CD4-positive, alpha-beta memory T cell (primary cell): ENCODE measurements around the gene RAB27B. TPM values are rescaled to one million over a fixed set of nuclear protein-coding genes. Genes with fewer than 3 reads are reported as not detected.

ENCODE experiments used
- CTCF ChIA-PET: fragments of 350-600 bp; sonication (Branson Sonifier 250); formaldehyde crosslinking; loops from one replicate; lab custom pipeline; 2021; ENCODE audit warnings: inconsistent platforms; ENCODE audit not compliant: partially characterized antibody; lab: Charles Lee
- POLR2A ChIA-PET: fragments of 350-600 bp; sonication (Branson Sonifier 250); formaldehyde crosslinking; loops from one replicate; lab custom pipeline; 2021; ENCODE audit not compliant: partially characterized antibody; lab: Charles Lee
- DNase-seq, 5 donors: peaks; one replicate each; pipeline versions ENCODE4 v3.0.0 to v3.0.0-alpha.2; 2020 to 2022; ENCODE audit warnings: mixed read lengths in 1 of 5
- H3K27ac ChIP-seq: one replicate; pipeline ENCODE4 v1.7.0; 2013; ENCODE audit warnings: low read depth, low read length
- H3K27me3 ChIP-seq: 2 replicates; pipeline ENCODE4 v1.7.0; 2013; ENCODE audit warnings: mild to moderate bottlenecking, low read length, moderate library complexity; ENCODE audit not compliant: insufficient read depth
- H3K36me3 ChIP-seq: 2 replicates; pipeline ENCODE4 v1.7.0; 2013; ENCODE audit warnings: mild to moderate bottlenecking, low read length, moderate library complexity; ENCODE audit not compliant: insufficient read depth
- H3K4me1 ChIP-seq: 2 replicates; pipeline ENCODE4 v1.7.0; 2013; ENCODE audit warnings: mild to moderate bottlenecking, low read length, moderate library complexity; ENCODE audit not compliant: insufficient read depth
- H3K4me3 ChIP-seq, 2 donors: one replicate each; pipeline ENCODE4 v1.7.0; 2013; ENCODE audit warnings: low read length in 2 of 2, mild to moderate bottlenecking in 1 of 2
- H3K9me3 ChIP-seq, 2 donors: one replicate each; pipeline ENCODE4 v1.7.0; 2013; ENCODE audit warnings: low read length in 2 of 2, control low read depth in 1 of 2; ENCODE audit not compliant: control insufficient read depth in 1 of 2
- H3K27ac Mint-ChIP-seq, 7 donors: one replicate each; pipeline ENCODE4 v1.8.0; 2020 to 2021; ENCODE audit warnings: mixed read lengths in 7 of 7, mild to moderate bottlenecking in 6 of 7, inconsistent platforms in 3 of 7, moderate library complexity in 3 of 7
- H3K27me3 Mint-ChIP-seq, 2 donors: one replicate each; pipeline ENCODE4 v1.8.0; 2020 to 2021; ENCODE audit warnings: mixed read lengths in 2 of 2
- H3K36me3 Mint-ChIP-seq, 2 donors: one replicate each; pipeline ENCODE4 v1.8.0; 2020 to 2021; ENCODE audit warnings: mixed read lengths in 2 of 2, inconsistent platforms in 1 of 2, mild to moderate bottlenecking in 1 of 2
- H3K4me1 Mint-ChIP-seq, 4 donors: one replicate each; pipeline ENCODE4 v1.8.0; 2020 to 2021; ENCODE audit warnings: mixed read lengths in 4 of 4, mild to moderate bottlenecking in 1 of 4
- H3K4me3 Mint-ChIP-seq, 8 donors: one replicate each; pipeline ENCODE4 v1.8.0; 2020 to 2021; ENCODE audit warnings: mixed read lengths in 8 of 8, mild to moderate bottlenecking in 7 of 8, moderate library complexity in 6 of 8, inconsistent platforms in 3 of 8
- H3K9me3 Mint-ChIP-seq, 8 donors: one replicate each; pipeline ENCODE4 v1.8.0; 2020 to 2021; ENCODE audit warnings: mixed read lengths in 8 of 8, mild to moderate bottlenecking in 5 of 8, inconsistent platforms in 3 of 8, moderate library complexity in 1 of 8
- intact Hi-C: fragments of 100-400 bp; cut with micrococcal nuclease; formaldehyde crosslinking; loops from one replicate; pipeline ENCODE4 v1.15.1; 2023
- polyA plus RNA-seq, 2 donors: library from polyadenylated mRNA; unstranded; fragments of 300-500 nt; fragmentation: Illumina TruSeq; gene quantifications; one replicate each; pipeline ENCODE4 v1.2.3, GENCODE V29; 2021
- total RNA-seq, 2 experiments: library from RNA; stranded (reverse); gene quantifications; one replicate each; pipeline ENCODE4 v1.2.3, GENCODE V29; 2021

RAB27B gene
- total and polyA plus RNA-seq, 4 experiments from 2014 or later, result 1.0 to 3.1 (median 1.6) TPM

DNA sequence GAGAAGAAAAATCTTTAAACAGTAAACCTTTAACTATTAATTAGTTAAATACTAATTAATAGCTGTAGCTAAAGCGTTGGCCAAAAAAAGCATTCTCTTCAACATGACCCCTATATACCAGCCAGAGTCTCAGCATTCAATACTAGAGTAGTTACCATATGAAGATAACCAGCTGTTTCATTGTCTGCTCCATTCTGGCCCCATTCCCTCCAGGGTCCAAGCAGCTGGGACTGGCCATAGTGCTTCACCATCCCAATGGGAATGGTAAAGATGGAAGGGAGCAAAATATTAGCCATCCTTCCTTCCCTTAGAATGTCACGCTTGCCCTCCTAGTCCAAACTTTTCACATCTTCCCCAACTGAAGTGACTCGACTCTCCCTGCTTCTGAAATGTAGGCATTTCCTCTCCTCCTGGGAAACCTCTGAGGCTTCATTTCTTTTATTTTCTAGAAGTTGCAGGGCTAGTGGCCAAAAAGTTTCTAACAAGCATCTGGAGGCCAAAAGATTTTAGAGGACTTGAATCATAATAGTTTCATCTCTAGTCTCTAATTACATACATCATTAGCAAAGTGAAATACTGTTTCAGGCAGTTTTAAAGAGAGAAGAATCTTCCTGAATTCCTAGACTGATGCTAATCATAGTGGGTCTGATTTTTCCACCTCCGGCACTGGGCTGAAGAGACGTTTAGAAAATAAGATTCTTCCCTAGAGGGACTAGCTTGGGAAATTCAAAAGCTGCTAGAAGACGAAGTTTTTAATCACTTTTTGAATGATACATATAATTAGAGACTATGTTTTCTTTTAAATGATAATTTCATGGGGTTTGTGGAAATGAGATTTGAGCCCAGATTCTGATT is 78.3 kb downstream of the RAB27B start:
- no peak overlapping the region for H3K27ac Mint-ChIP-seq
- no peaks in the 10 kb centered on the region for H3K36me3 Mint-ChIP-seq
- no peaks in the 10 kb centered on the region for H3K9me3 Mint-ChIP-seq
- DNase-seq, result no peak
- POLR2A ChIA-PET, result no interaction called here
- no peaks in the 10 kb centered on the region for H3K27me3 ChIP-seq
- H3K4me1 ChIP-seq, result no peaks in the 10 kb centered on the region
- H3K4me1 Mint-ChIP-seq, result no peaks in the 10 kb centered on the region
- peaks cover 0 to 6% of the 10 kb centered on the region in 2 donors for H3K27me3 Mint-ChIP-seq
- intact Hi-C loops, result no loop called here
- no peak overlapping the region for H3K4me3 Mint-ChIP-seq
- no peaks in the 10 kb centered on the region for H3K9me3 ChIP-seq
- CTCF ChIA-PET, result no interaction called here
- no peak overlapping the region for H3K27ac ChIP-seq
- no peak overlapping the region for H3K4me3 ChIP-seq
- no peaks in the 10 kb centered on the region for H3K36me3 ChIP-seq

DNA sequence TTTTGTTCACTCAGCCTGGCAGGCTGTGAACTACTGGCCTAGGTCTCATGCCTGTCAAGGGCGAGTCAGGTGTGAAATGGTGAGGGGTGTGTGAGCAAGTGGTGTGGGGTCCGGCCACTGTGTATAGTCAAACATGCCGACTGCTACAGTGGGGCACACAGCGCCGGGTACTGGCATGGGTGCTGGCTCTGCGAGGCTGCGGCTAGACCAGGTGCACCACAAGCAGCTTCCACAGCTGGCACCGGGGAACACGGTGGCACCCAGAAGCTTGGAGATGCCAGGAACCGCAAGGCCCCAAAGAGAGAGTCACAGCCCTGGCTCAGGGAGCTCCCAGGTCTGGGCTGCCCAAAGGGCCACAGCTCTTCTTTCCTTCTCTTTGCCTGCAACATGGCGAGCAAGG is 81.3 kb downstream of the RAB27B start:
- Histone ChIP-seq H3K27ac (no peak overlapping the region), H3K4me3 (no peak overlapping the region), H3K9me3 (no peaks in the 10 kb centered on the region), H3K4me1 (no peaks in the 10 kb centered on the region), H3K27me3 (no peaks in the 10 kb centered on the region), H3K36me3 (no peaks in the 10 kb centered on the region)
- intact Hi-C loops, result no loop called here
- no peak for DNase-seq
- Mint-ChIP-seq H3K36me3 (no peaks in the 10 kb centered on the region), H3K27ac (no peak overlapping the region), H3K27me3 (peaks cover 0 to 4% of the 10 kb centered on the region in 2 donors), H3K9me3 (no peaks in the 10 kb centered on the region), H3K4me3 (no peak overlapping the region), H3K4me1 (no peaks in the 10 kb centered on the region)
- POLR2A ChIA-PET, result no interaction called here
- CTCF ChIA-PET, result no interaction called here

DNA sequence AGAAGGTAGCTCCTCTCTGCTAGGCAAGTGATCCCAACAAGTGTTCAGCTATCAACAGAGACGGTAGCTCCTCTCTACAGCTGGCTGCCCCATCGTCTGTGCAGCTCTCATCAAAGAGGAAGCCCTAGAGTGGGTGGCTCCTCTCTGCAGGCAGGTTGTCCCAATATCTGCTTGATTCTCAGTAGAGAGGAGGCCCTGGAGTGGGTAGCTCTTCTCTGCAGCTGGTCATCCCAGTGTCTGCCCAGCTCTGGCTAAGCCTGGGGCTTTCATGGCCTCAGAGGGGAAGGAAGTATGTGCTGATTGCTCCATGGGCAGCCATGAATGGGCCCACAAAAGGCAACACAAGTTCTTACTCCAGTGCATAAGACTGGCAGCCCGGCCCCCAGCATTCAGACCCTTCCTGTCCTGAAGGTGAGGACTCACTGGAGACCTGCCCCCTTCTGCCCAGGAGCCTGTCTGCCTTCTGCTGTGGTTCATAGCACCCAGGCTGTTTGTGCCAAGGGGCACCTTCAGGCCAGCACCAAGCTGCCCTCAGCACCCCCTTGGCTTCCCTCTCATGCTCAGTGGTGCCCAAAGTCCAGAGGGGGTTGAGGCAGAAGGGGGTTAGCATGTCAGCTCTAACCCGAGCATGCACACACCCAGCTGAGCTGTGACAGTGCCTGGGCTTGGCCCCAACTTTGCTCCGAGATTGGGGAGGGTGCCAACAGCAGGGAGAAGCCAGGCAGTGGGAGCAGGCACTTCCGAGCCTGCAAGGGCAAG is 82.1 kb downstream of the RAB27B start:
- H3K27ac Mint-ChIP-seq, result no peak overlapping the region

DNA sequence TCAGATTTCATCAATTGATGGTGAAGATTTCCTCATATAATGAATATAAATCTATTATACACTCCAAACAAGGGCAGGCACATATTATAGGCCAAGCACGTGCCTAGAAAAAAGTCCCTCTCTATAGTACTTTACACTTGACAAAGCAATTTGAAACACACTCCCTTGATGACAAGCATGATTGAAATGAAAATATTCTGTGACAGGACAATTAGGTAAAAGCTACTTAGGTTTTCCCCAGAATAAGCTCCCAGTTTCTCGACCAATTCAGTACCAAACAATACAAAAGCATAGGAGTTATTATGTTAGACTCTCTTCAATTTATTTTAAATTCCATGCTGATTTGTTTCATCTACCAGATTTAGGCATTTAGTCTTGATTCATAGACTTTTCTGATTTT is 83.3 kb downstream of the RAB27B start:
- no peaks in the 10 kb centered on the region for H3K9me3 ChIP-seq
- H3K36me3 ChIP-seq, result no peaks in the 10 kb centered on the region
- no peak overlapping the region for H3K27ac Mint-ChIP-seq
- no peaks in the 10 kb centered on the region for H3K36me3 Mint-ChIP-seq
- no peaks in the 10 kb centered on the region for H3K27me3 ChIP-seq
- no peak for DNase-seq
- no peaks in the 10 kb centered on the region for H3K4me1 ChIP-seq
- no peak overlapping the region for H3K27ac ChIP-seq
- no peak overlapping the region for H3K4me3 Mint-ChIP-seq
- no peaks in the 10 kb centered on the region for H3K9me3 Mint-ChIP-seq
- H3K4me3 ChIP-seq, result no peak overlapping the region
- POLR2A ChIA-PET, result no interaction called here
- peaks cover 0 to 4% of the 10 kb centered on the region in 2 donors for H3K27me3 Mint-ChIP-seq
- CTCF ChIA-PET, result no interaction called here
- no peaks in the 10 kb centered on the region for H3K4me1 Mint-ChIP-seq
- intact Hi-C loops, result no loop called here

More for the DNA sequence above, 82.1 kb downstream of the RAB27B start:
- peaks cover 0 to 4% of the 10 kb centered on the region in 2 donors for H3K27me3 Mint-ChIP-seq
- Histone ChIP-seq H3K4me3 (no peak overlapping the region), H3K36me3 (no peaks in the 10 kb centered on the region), H3K27me3 (no peaks in the 10 kb centered on the region), H3K27ac (no peak overlapping the region), H3K4me1 (no peaks in the 10 kb centered on the region), H3K9me3 (no peaks in the 10 kb centered on the region)
- POLR2A ChIA-PET, result no interaction called here
- intact Hi-C loops, result no loop called here
- H3K9me3 Mint-ChIP-seq, result no peaks in the 10 kb centered on the region
- H3K4me3 Mint-ChIP-seq, result no peak overlapping the region
- H3K4me1 Mint-ChIP-seq, result no peaks in the 10 kb centered on the region
- DNase-seq, result no peak
- CTCF ChIA-PET, result no interaction called here
- no peaks in the 10 kb centered on the region for H3K36me3 Mint-ChIP-seq

DNA sequence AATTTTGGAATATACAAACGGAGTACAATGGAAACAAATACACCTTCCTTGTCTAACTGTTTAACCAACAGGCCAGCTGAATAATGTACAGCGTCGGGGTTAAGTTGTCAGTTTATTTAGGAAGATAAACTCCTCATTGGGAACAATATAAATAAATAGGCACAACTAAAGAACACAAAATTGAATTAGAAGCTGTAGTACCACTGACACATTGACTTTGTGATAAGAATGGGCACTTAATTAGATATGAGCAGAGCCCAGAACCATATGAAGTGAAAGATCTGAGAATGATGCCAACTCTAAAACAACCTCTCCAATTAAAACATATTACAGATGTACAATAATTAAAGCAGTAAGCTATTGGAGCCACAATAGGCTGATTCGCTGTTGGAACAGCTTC is 86.5 kb downstream of the RAB27B start:
- no peaks in the 10 kb centered on the region for H3K9me3 Mint-ChIP-seq
- no peaks in the 10 kb centered on the region for H3K36me3 Mint-ChIP-seq
- POLR2A ChIA-PET, result no interaction called here
- no peak overlapping the region for H3K27ac Mint-ChIP-seq
- no peaks in the 10 kb centered on the region for H3K27me3 ChIP-seq
- H3K36me3 ChIP-seq, result no peaks in the 10 kb centered on the region
- no peak overlapping the region for H3K4me3 Mint-ChIP-seq
- H3K4me1 Mint-ChIP-seq, result no peaks in the 10 kb centered on the region
- H3K27me3 Mint-ChIP-seq, result peaks cover 0 to 3% of the 10 kb centered on the region in 2 donors
- CTCF ChIA-PET, result no interaction called here
- no peak overlapping the region for H3K4me3 ChIP-seq
- H3K27ac ChIP-seq, result no peak overlapping the region
- intact Hi-C loops, result no loop called here
- no peaks in the 10 kb centered on the region for H3K4me1 ChIP-seq
- no peak for DNase-seq
- no peaks in the 10 kb centered on the region for H3K9me3 ChIP-seq

DNA sequence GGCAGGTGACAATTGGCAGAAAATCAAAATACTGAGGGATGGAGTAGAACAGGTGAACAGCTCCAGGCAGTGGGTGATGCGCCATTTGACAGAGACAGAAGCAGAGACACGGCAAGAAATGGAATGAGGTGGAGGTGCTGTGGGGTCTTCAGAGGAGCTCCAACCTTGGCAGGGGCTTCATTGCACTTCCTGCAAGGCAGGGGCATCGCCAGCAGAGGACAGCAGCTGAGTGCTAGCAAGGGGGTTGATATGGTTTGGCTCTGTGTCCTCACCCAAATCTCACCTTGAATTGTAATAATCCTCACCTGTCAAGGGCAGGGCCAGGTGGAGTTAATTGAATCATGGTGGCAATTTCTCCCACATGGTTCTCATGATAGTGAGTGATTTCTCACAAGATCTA is 88.2 kb downstream of the RAB27B start:
- no peak for DNase-seq
- no peaks in the 10 kb centered on the region for H3K4me1 ChIP-seq
- ChIA-PET POLR2A (no interaction called here), CTCF (no interaction called here)
- no peaks in the 10 kb centered on the region for H3K36me3 ChIP-seq
- no peaks in the 10 kb centered on the region for H3K36me3 Mint-ChIP-seq
- no peaks in the 10 kb centered on the region for H3K4me1 Mint-ChIP-seq
- H3K27ac Mint-ChIP-seq, result no peak overlapping the region
- no peak overlapping the region for H3K27ac ChIP-seq
- peaks cover 0 to 3% of the 10 kb centered on the region in 2 donors for H3K27me3 Mint-ChIP-seq
- H3K9me3 Mint-ChIP-seq, result no peaks in the 10 kb centered on the region
- no peak overlapping the region for H3K4me3 ChIP-seq
- no peaks in the 10 kb centered on the region for H3K9me3 ChIP-seq
- H3K4me3 Mint-ChIP-seq, result no peak overlapping the region
- intact Hi-C loops, result no loop called here
- no peaks in the 10 kb centered on the region for H3K27me3 ChIP-seq

DNA sequence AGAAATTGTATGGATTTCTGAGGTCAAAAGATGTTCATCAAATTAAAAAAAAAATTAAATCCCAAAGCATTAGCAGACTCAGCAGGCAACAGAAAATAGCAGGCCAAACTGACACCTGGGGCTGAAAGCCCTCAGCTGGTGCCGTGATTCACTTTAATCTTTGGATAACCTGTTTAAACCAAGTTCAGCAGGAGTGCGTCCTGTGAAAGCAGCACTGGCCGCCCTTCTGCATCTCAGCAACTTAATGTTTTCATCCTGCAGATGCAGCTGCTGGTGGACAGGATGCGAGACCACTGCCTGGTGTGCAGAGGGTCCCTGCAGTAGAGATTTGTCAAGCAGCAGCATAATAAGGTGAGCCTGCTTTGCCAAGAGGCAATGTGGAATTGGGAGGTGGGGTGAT is 89.8 kb downstream of the RAB27B start:
- Histone ChIP-seq H3K36me3 (no peaks in the 10 kb centered on the region), H3K4me3 (no peak overlapping the region), H3K27me3 (no peaks in the 10 kb centered on the region), H3K27ac (no peak overlapping the region), H3K4me1 (no peaks in the 10 kb centered on the region), H3K9me3 (no peaks in the 10 kb centered on the region)
- intact Hi-C loops, result no loop called here
- peaks cover 0 to 2% (median 0%) of the 10 kb centered on the region in 4 donors for H3K4me1 Mint-ChIP-seq
- no peaks in the 10 kb centered on the region for H3K9me3 Mint-ChIP-seq
- no peak for DNase-seq
- no peak overlapping the region for H3K4me3 Mint-ChIP-seq
- peaks cover 0 to 3% of the 10 kb centered on the region in 2 donors for H3K27me3 Mint-ChIP-seq
- H3K36me3 Mint-ChIP-seq, result no peaks in the 10 kb centered on the region
- no peak overlapping the region for H3K27ac Mint-ChIP-seq
- CTCF ChIA-PET, result no interaction called here
- POLR2A ChIA-PET, result no interaction called here
